Trophoblast cell (in vitro differentiated cells and primary cell): Measurements from ENCODE around the gene SLC31A1.
"Not testable (repeated sequence)": the region's sequence is repeated elsewhere in the genome, so short reads cannot be mapped to it uniquely, and the experiment has no call there.

ENCODE experiments used
- DNase-seq, 2 donors: peaks; one replicate each; pipeline ENCODE4 v3.0.0-alpha.2; 2016
- H2AFZ ChIP-seq: 2 replicates; pipeline ENCODE4 v1.6.1; 2013; ENCODE audit warnings: low read length, moderate library complexity, mild to moderate bottlenecking; ENCODE audit not compliant: insufficient read depth, poor library complexity
- H2AK5ac ChIP-seq: 2 replicates; pipeline ENCODE4 v1.6.1; 2013; ENCODE audit warnings: mild to moderate bottlenecking, low read length
- H2BK120ac ChIP-seq: 2 replicates; pipeline ENCODE4 v1.6.1; 2013; ENCODE audit warnings: low read length, mild to moderate bottlenecking, moderate library complexity; ENCODE audit not compliant: insufficient read depth, poor library complexity
- H2BK12ac ChIP-seq: 2 replicates; pipeline ENCODE4 v1.6.1; 2013; ENCODE audit warnings: mild to moderate bottlenecking, low read length, moderate library complexity
- H2BK5ac ChIP-seq: 2 replicates; pipeline ENCODE4 v1.6.1; 2013; ENCODE audit warnings: low read length, low read depth, moderate library complexity, mild to moderate bottlenecking; ENCODE audit not compliant: poor library complexity
- H3K14ac ChIP-seq: 2 replicates; pipeline ENCODE4 v1.6.1; 2013; ENCODE audit warnings: mild to moderate bottlenecking, low read length
- H3K18ac ChIP-seq: 2 replicates; pipeline ENCODE4 v1.6.1; 2013; ENCODE audit warnings: mild to moderate bottlenecking, low read length
- H3K23ac ChIP-seq: 2 replicates; pipeline ENCODE4 v1.6.1; 2013; ENCODE audit warnings: low read length
- H3K27ac ChIP-seq: 2 replicates; pipeline ENCODE4 v1.5.1; 2013; ENCODE audit warnings: low read depth, mild to moderate bottlenecking, inconsistent platforms, low read length, moderate library complexity
- H3K27me3 ChIP-seq: 2 replicates; pipeline ENCODE4 v1.6.1; 2013; ENCODE audit warnings: inconsistent platforms, mild to moderate bottlenecking, low read length, moderate library complexity; ENCODE audit not compliant: insufficient read depth
- H3K36me3 ChIP-seq, 2 experiments: 1 replicate in 1 of 2; 2 replicates in 1 of 2; pipeline ENCODE4 v1.6.1; 2013; ENCODE audit warnings: low read length in 2 of 2, mild to moderate bottlenecking in 2 of 2, moderate library complexity in 1 of 2; ENCODE audit not compliant: insufficient read depth in 2 of 2, control insufficient read depth in 1 of 2
- H3K4ac ChIP-seq: 2 replicates; pipeline ENCODE4 v1.6.1; 2013; ENCODE audit warnings: low read depth, mild to moderate bottlenecking, low read length, moderate library complexity
- H3K4me1 ChIP-seq, 2 experiments: 1 replicate in 1 of 2; 2 replicates in 1 of 2; pipeline ENCODE4 v1.6.1; 2013; ENCODE audit warnings: low read length in 2 of 2, mild to moderate bottlenecking in 2 of 2, moderate library complexity in 1 of 2; ENCODE audit not compliant: insufficient read depth in 2 of 2, control insufficient read depth in 1 of 2
- H3K4me2 ChIP-seq: 2 replicates; pipeline ENCODE4 v1.6.1; 2013; ENCODE audit warnings: inconsistent platforms, mild to moderate bottlenecking, low read length, moderate library complexity
- H3K4me3 ChIP-seq: 2 replicates; pipeline ENCODE4 v1.5.1; 2013; ENCODE audit warnings: mild to moderate bottlenecking, low read depth, low read length, inconsistent platforms
- H3K79me1 ChIP-seq: one replicate; pipeline ENCODE4 v1.6.1; 2013; ENCODE audit warnings: low read length
- H3K79me2 ChIP-seq: 2 replicates; pipeline ENCODE4 v1.6.1; 2013; ENCODE audit warnings: low read length, mild to moderate bottlenecking; ENCODE audit not compliant: control insufficient read depth, insufficient read depth, poor library complexity
- H3K9ac ChIP-seq: 2 replicates; pipeline ENCODE4 v1.6.1; 2013; ENCODE audit warnings: mild to moderate bottlenecking, low read length
- H3K9me3 ChIP-seq: 2 replicates; pipeline ENCODE4 v1.6.1; 2013; ENCODE audit warnings: low read depth, mild to moderate bottlenecking, control low read depth, inconsistent platforms, low read length; ENCODE audit not compliant: insufficient read depth
- H4K12ac ChIP-seq: 2 replicates; pipeline ENCODE4 v1.6.1; 2013; ENCODE audit warnings: low read depth, mild to moderate bottlenecking, low read length, moderate library complexity
- H4K8ac ChIP-seq: 2 replicates; pipeline ENCODE4 v1.6.1; 2013; ENCODE audit warnings: low read depth, mild to moderate bottlenecking, low read length, moderate library complexity
- H4K91ac ChIP-seq: one replicate; pipeline ENCODE4 v1.6.1; 2013; ENCODE audit warnings: low read depth, mild to moderate bottlenecking, low read length, moderate library complexity
- WGBS: extraction: QIAGEN DNeasy Blood & Tissue Kit; methylation state at CpG from one replicate; pipeline ENCODE4 v1.1.7; 2013; ENCODE audit warnings: missing lambda C conversion rate; ENCODE audit not compliant: insufficient read length, insufficient coverage; ENCODE audit errors: extremely low coverage; 5-methylcytosine and 5-hydroxymethylcytosine counted together

SLC31A1 gene

DNA sequence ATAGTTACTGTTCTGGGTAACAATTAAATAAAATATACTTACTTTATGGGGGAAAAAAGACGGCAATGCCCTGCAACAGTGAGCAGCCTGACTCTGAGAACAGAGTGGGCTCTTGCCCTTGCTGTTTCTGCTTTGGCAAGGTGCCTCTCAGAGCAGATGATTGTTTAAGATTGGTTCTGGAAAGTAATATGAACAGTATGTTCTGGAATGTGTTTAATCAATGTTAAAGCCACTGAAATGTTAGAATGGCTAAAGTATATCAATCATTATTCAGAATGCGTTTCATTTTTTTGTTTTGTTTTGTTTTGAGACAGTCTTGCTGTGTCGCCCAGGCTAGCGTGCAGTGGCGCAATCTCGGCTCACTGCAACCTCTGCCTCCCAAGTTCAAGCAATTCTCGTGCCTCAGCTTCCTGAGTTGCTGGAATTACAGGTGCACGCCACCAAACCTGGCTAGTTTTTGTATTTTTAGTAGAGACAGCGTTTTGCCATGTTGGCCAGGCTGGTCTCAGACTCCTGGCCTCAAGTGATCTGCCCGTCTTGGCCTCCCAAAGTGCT is 14.4 kb downstream of the SLC31A1 start:
- not testable (repeated sequence) for H3K14ac ChIP-seq, H3K4me3 ChIP-seq, H3K18ac ChIP-seq, H3K4me1 ChIP-seq, H3K79me1 ChIP-seq, H4K91ac ChIP-seq, H4K8ac ChIP-seq, H2AK5ac ChIP-seq, H3K9me3 ChIP-seq, H2BK12ac ChIP-seq, H3K23ac ChIP-seq, H2BK120ac ChIP-seq, H3K4ac ChIP-seq, H3K27me3 ChIP-seq, H4K12ac ChIP-seq, H3K79me2 ChIP-seq, H2BK5ac ChIP-seq, H3K27ac ChIP-seq, H2AFZ ChIP-seq, DNase-seq, H3K4me2 ChIP-seq, H3K36me3 ChIP-seq, H3K9ac ChIP-seq
- WGBS = no CpG with 5 or more reads among the region's 10 CpGs

DNA sequence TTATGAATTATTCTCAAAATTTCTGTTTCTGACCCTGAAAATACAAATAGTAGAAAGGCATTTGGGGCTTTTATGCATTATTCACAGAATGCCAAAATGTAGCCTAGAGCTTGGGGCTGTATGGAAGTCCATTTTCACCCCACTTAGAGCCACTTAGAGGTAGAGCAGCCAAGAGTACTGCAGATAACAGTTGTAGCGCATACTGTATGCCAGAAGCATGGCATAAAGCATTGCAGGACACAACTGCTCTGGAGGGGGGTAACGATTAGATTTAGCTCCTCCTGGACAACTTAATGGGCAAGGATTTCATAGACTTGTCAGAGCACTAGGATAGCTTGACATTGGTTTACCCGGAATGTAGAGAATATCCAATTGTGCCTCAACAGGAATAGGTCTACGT is 15.7 kb downstream of the SLC31A1 start:
- DNase-seq = no peak
- no peak overlapping the region for H2AK5ac ChIP-seq
- H3K14ac ChIP-seq = no peak overlapping the region
- H2AFZ ChIP-seq = no peak overlapping the region
- no peak overlapping the region for H2BK120ac ChIP-seq
- H4K12ac ChIP-seq = no peak overlapping the region
- no peak overlapping the region for H3K4me3 ChIP-seq
- no peaks in the 10 kb centered on the region for H3K79me1 ChIP-seq
- H3K27me3 ChIP-seq = no peaks in the 10 kb centered on the region
- no CpG with 5 or more reads among the region's 4 CpGs for WGBS
- peak overlapping the region; percentile 76 for H3K23ac ChIP-seq
- no peak overlapping the region for H2BK12ac ChIP-seq
- H3K4me1 ChIP-seq = no peaks in the 10 kb centered on the region
- H3K9ac ChIP-seq = peak overlapping the region; percentile 59
- no peak overlapping the region for H3K27ac ChIP-seq
- H3K4me2 ChIP-seq = peak overlapping the region; percentile 29
- no peak overlapping the region for H4K91ac ChIP-seq
- no peaks in the 10 kb centered on the region for H3K79me2 ChIP-seq
- no peak overlapping the region for H3K4ac ChIP-seq
- H4K8ac ChIP-seq = no peak overlapping the region
- no peaks in the 10 kb centered on the region for H3K36me3 ChIP-seq
- no peaks in the 10 kb centered on the region for H3K9me3 ChIP-seq
- H2BK5ac ChIP-seq = no peak overlapping the region
- no peak overlapping the region for H3K18ac ChIP-seq

GRCh38 chr9:113238202-113238858 is 17.0 kb downstream of the SLC31A1 start:
- H2BK120ac ChIP-seq = no peak overlapping the region
- no peak overlapping the region for H3K9ac ChIP-seq
- H3K4ac ChIP-seq = no peak overlapping the region
- H2BK12ac ChIP-seq = no peak overlapping the region
- H3K9me3 ChIP-seq = no peaks in the 10 kb centered on the region
- H4K8ac ChIP-seq = no peak overlapping the region
- H4K91ac ChIP-seq = no peak overlapping the region
- no peak overlapping the region for H3K4me3 ChIP-seq
- H3K36me3 ChIP-seq = no peaks in the 10 kb centered on the region
- H3K79me1 ChIP-seq = no peaks in the 10 kb centered on the region
- H3K27me3 ChIP-seq = no peaks in the 10 kb centered on the region
- H3K27ac ChIP-seq = no peak overlapping the region
- no peak overlapping the region for H3K18ac ChIP-seq
- no peak overlapping the region for H3K23ac ChIP-seq
- no peak overlapping the region for H2BK5ac ChIP-seq
- WGBS = no CpG with 5 or more reads among the region's 10 CpGs
- H3K14ac ChIP-seq = no peak overlapping the region
- H3K4me2 ChIP-seq = no peak overlapping the region
- H2AFZ ChIP-seq = no peak overlapping the region
- no peaks in the 10 kb centered on the region for H3K4me1 ChIP-seq
- no peak overlapping the region for H4K12ac ChIP-seq
- no peak for DNase-seq
- H2AK5ac ChIP-seq = no peak overlapping the region
- no peaks in the 10 kb centered on the region for H3K79me2 ChIP-seq

DNA sequence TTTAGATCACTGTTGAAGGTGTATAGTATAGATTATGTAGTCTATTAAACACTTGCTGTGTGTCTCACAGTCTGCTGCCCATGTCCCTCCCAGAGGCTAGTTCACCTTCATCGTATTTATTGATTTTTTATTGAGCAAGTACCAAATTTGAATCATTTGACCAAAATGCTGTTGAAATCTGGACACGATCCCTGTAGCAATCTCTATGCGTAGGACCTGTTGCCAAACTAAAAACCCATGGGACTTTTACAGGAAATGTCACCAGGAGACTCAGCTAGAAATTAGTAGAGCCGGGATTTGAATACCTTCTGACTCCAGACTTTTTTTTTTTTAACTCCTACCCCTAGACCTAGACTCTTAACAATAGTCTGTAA is 17.5 kb downstream of the SLC31A1 start:
- Histone ChIP-seq H3K4me1 (no peaks in the 10 kb centered on the region), H3K9me3 (no peaks in the 10 kb centered on the region), H3K27me3 (no peaks in the 10 kb centered on the region), H2AFZ (no peak overlapping the region), H3K36me3 (no peaks in the 10 kb centered on the region), H2BK5ac (no peak overlapping the region), H3K14ac (no peak overlapping the region), H3K27ac (no peak overlapping the region), H3K4ac (no peak overlapping the region), H2BK120ac (no peak overlapping the region), H2BK12ac (no peak overlapping the region), H3K18ac (no peak overlapping the region), H3K79me1 (no peaks in the 10 kb centered on the region), H4K8ac (no peak overlapping the region), H2AK5ac (no peak overlapping the region), H3K9ac (no peak overlapping the region), H3K4me3 (no peak overlapping the region), H3K4me2 (no peak overlapping the region), H3K79me2 (no peaks in the 10 kb centered on the region), H4K91ac (no peak overlapping the region), H4K12ac (no peak overlapping the region), H3K23ac (no peak overlapping the region)
- no CpG with 5 or more reads among the region's 4 CpGs for WGBS
- DNase-seq = no peak
